Kidney epithelial cell (primary cell): ENCODE data around the gene APOL3. TPM values are rescaled to one million over a fixed set of nuclear protein-coding genes. Genes with fewer than 3 reads are reported as not detected.

Experiments used
- DNase-seq: peaks from one replicate; pipeline ENCODE4 v3.0.0-alpha.2; 2010; ENCODE audit warnings: low read depth
- H3K27me3 ChIP-seq: 2 replicates; pipeline ENCODE4 v1.6.0; 2011; ENCODE audit warnings: low read length; ENCODE audit not compliant: control insufficient read depth, insufficient read depth
- H3K36me3 ChIP-seq: 2 replicates; pipeline ENCODE4 v1.5.1; 2011; ENCODE audit warnings: low read length; ENCODE audit not compliant: control insufficient read depth, insufficient read depth
- H3K4me3 ChIP-seq: 2 replicates; pipeline ENCODE4 v1.5.1; 2011; ENCODE audit warnings: low read depth, mild to moderate bottlenecking, control low read depth, low read length
- total RNA-seq: library from RNA; depleted of rRNA; stranded (reverse); fragments of >200 nt; gene quantifications from 2 replicates; pipeline ENCODE4 v1.2.3, GENCODE V29; 2015
- TF ChIP-seq, protein P1 (sequence below): IDR thresholded peaks from 2 replicates; pipeline ENCODE4 v1.5.1; 2011; ENCODE audit warnings: mild to moderate bottlenecking, moderate library complexity, low read length, control low read depth, inconsistent platforms; ENCODE audit not compliant: insufficient read depth, poor library complexity, severe bottlenecking

The APOL3 gene
- total RNA-seq, 1 donor from 2014 or later: 4.4 TPM

DNA sequence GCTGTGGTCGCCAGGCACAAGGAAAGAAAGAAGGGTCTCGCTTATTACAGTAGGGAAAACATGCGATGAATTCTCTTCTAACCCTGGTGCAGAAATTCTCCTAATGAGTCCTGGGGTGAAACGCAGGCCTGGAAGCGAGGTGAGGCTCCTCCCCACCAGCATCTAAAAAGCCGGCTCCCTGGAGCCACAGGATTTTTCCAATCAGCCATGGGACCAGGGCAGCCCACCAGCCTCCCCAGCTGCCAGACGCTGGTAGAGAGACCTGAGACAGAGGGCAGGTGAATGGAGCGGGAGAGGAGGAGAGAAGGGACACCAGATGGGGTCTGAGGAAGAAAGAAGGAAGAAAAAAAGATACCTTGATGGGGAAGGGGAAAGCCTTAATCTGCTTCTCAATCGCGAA is 28.6 kb downstream of the APOL3 start:
- TF ChIP-seq, protein P1, sequence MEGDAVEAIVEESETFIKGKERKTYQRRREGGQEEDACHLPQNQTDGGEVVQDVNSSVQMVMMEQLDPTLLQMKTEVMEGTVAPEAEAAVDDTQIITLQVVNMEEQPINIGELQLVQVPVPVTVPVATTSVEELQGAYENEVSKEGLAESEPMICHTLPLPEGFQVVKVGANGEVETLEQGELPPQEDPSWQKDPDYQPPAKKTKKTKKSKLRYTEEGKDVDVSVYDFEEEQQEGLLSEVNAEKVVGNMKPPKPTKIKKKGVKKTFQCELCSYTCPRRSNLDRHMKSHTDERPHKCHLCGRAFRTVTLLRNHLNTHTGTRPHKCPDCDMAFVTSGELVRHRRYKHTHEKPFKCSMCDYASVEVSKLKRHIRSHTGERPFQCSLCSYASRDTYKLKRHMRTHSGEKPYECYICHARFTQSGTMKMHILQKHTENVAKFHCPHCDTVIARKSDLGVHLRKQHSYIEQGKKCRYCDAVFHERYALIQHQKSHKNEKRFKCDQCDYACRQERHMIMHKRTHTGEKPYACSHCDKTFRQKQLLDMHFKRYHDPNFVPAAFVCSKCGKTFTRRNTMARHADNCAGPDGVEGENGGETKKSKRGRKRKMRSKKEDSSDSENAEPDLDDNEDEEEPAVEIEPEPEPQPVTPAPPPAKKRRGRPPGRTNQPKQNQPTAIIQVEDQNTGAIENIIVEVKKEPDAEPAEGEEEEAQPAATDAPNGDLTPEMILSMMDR: no peak
- no peak overlapping the region for H3K4me3 ChIP-seq

DNA sequence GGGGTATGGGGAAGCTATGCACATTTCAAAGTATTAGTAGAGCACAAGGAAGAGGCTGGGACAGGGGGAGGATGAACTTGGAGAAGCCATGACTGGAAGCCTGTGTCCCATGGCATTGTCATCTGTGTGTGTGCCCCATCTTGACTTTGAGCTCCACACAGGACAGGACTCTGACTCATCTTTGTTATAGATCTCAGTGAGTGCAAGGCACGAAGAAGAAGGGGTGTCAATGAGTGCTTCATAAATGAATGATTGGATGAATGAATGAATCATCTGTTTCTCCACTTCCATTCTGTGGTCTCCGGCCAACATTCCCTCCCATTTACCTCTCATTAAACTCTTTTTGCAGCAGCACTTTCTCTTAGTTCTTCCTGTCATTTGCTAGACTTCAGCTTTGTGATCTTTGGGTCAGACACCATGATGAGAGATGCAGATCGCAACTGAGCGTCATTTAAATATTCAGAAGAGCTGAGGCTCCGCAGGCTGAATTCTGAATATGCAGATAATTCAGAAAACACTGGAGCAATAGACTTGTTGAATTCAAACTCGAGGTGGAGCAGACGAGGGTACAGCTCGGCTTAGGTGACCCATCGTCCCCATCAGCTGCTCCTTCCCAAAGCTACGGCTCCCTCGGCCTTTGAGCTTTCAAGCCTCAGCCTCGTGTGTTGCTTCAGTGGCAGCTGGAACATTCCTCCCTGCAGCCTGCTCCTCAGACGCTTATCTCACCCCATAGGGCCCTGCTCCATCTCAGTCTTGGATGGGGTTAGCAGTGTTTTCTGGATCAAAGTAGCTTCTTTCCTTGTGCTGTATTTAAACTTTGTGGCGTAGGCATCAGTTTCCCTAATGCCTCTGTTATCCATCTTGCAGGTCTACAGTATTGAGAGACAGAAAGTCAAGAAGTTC is 30.8 kb downstream of the APOL3 start:
- TF ChIP-seq, protein P1: no peak
- Histone ChIP-seq H3K27me3 (peaks cover 9% of the 10 kb centered on the region), H3K36me3 (no peaks in the 10 kb centered on the region), H3K4me3 (no peak overlapping the region)
- no peak for DNase-seq

More for the DNA sequence above, 28.6 kb downstream of the APOL3 start:
- Histone ChIP-seq H3K27me3 (peaks cover 7% of the 10 kb centered on the region), H3K36me3 (no peaks in the 10 kb centered on the region)
- DNase-seq: no peak

DNA sequence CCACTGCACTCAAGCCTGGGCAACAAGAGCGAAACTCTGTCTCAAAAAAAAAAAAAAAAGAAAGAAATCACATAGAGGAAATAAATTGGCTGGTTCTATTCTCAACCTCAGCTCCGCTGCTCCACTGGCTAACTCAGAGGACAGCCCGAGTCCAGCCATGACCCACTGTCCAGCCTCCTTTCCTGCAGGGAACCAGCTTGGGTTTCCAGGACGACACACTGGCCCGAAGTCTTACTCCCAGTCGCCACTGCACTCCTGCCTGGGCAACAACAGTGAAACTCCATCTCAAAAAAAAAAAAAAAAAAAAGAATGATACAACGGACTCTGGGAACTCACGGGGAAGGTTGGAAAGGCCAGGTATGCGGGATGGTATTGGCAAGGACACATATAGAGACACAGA is 31.5 kb downstream of the APOL3 start:
- Histone ChIP-seq H3K4me3 (no peak overlapping the region), H3K36me3 (no peaks in the 10 kb centered on the region), H3K27me3 (peaks cover 9% of the 10 kb centered on the region)
- TF ChIP-seq, protein P1: no peak
- DNase-seq: no peak

DNA sequence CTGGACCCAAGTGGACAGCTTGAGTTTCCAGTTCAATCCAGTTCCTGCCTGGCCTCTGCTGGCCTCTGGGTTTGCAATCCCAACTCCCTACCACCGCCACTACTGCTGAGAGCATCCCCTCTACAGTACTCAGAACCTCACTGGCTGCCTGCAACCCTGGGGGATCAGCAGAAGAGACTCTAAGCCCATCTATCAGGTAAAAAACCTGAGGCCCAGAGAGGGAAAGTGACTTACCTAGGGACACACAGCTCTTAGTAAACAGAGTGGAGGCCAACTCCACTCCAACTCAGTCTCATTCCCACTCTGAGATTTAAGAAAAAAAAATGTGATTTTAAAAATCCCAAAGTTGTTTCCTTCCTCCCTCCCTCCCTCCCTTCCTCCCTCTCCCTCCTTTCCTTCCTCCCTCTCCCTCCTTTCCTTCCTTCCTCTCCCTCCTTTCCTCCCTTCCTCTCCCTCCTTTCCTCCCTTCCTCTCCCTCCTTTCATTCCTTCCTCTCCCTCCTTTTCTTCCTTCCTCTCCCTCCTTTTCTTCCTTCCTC is 34.5 kb downstream of the APOL3 start:
- no peak for DNase-seq
- H3K4me3 ChIP-seq: no peak overlapping the region
- peaks cover 9% of the 10 kb centered on the region for H3K27me3 ChIP-seq
- TF ChIP-seq, protein P1: no peak
- H3K36me3 ChIP-seq: no peaks in the 10 kb centered on the region

DNA sequence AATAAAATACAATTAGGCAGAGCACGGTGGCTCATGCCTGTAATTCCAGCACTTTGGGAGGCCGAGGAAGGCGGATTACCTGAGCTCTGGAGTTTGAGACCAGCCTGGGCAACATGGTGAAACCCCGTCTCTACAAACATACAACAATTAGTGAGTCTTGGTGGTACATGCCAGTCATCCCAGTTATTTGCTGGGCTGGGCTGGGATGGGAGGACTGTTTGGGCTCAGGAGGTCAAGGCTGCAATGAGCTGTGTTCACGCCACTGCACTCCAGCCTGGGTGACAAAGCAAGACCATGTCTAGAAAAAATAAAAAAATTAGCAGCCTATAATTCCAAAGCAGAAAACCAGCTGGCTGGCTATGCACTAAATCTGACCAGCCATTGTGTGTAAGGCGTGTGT is 35.1 kb downstream of the APOL3 start:
- no peak overlapping the region for H3K4me3 ChIP-seq
- no peak for DNase-seq

More for the DNA sequence above, 35.1 kb downstream of the APOL3 start:
- peaks cover 9% of the 10 kb centered on the region for H3K27me3 ChIP-seq
- no peaks in the 10 kb centered on the region for H3K36me3 ChIP-seq
- TF ChIP-seq, protein P1: no peak
